ENCODE results near the gene HBG1. TPM values are rescaled to one million over a fixed set of nuclear protein-coding genes. Genes with fewer than 3 reads are reported as not detected.
"Not testable (repeated sequence)": the region's sequence is repeated elsewhere in the genome, so short reads cannot be mapped to it uniquely, and the experiment has no call there.

The HBG1 gene
- total RNA-seq, 1 donor from 2014 or later, result not detected

DNA sequence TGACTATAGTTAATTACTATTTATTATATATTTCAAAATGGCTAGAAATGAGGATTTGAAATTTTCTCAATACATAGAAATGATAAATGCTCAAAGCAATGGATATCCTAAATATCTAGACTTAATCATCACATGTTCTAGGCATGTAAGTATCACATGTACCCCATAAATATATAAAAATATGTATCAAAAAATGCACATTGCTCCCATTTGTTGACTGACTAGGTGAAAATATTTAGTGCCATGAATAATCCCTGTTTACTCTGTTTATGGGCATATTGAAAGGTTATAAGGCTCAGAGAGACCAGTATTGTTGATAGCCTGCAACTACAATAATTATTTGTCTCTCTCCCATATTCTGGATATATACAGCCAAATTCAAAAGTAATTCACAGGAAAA lies 17.0 kb upstream of the HBG1 start:
- Histone ChIP-seq H3K36me3 (ENCODE audit: control insufficient read depth, insufficient read depth, low read length) (no peaks in the 10 kb centered on the region), H3K4me3 (ENCODE audit: low read depth, low read length) (no peak overlapping the region), H3K27me3 (ENCODE audit: control insufficient read depth, insufficient read depth, low read length) (no peaks in the 10 kb centered on the region)
- DNase-seq (ENCODE audit: low read depth), result no peak
- TF ChIP-seq CTCF (IDR thresholded peaks at IDR 0.05; ENCODE audit: insufficient read depth, low read length, poor library complexity, severe bottlenecking), result no peak

GRCh38 chr11:5265832-5266231 lies 16.2 kb upstream of the HBG1 start:
- no peaks in the 10 kb centered on the region for H3K27me3 ChIP-seq (ENCODE audit: control insufficient read depth, insufficient read depth, low read length)
- no peak overlapping the region for H3K4me3 ChIP-seq (ENCODE audit: low read depth, low read length)
- TF ChIP-seq CTCF (IDR thresholded peaks at IDR 0.05; ENCODE audit: insufficient read depth, low read length, poor library complexity, severe bottlenecking), result no peak
- no peak for DNase-seq (ENCODE audit: low read depth)
- H3K36me3 ChIP-seq (ENCODE audit: control insufficient read depth, insufficient read depth, low read length), result no peaks in the 10 kb centered on the region

- no peak for TF ChIP-seq CTCF (IDR thresholded peaks at IDR 0.05; ENCODE audit: insufficient read depth, low read length, poor library complexity, severe bottlenecking)
- no peak overlapping the region for H3K4me3 ChIP-seq (ENCODE audit: low read depth, low read length)
- no peak for DNase-seq (ENCODE audit: low read depth)
- no peaks in the 10 kb centered on the region for H3K36me3 ChIP-seq (ENCODE audit: control insufficient read depth, insufficient read depth, low read length)
- H3K27me3 ChIP-seq (ENCODE audit: control insufficient read depth, insufficient read depth, low read length), result no peaks in the 10 kb centered on the region
Measured at GRCh38 chr11:5258543-5259262, 9.0 kb upstream of the HBG1 start.

GRCh38 chr11:5257296-5257695 lies 7.6 kb upstream of the HBG1 start:
- TF ChIP-seq CTCF (IDR thresholded peaks at IDR 0.05; ENCODE audit: insufficient read depth, low read length, poor library complexity, severe bottlenecking), result no peak
- no peak for DNase-seq (ENCODE audit: low read depth)
- Histone ChIP-seq H3K27me3 (ENCODE audit: control insufficient read depth, insufficient read depth, low read length) (no peaks in the 10 kb centered on the region), H3K4me3 (ENCODE audit: low read depth, low read length) (no peak overlapping the region), H3K36me3 (ENCODE audit: control insufficient read depth, insufficient read depth, low read length) (no peaks in the 10 kb centered on the region)

DNA sequence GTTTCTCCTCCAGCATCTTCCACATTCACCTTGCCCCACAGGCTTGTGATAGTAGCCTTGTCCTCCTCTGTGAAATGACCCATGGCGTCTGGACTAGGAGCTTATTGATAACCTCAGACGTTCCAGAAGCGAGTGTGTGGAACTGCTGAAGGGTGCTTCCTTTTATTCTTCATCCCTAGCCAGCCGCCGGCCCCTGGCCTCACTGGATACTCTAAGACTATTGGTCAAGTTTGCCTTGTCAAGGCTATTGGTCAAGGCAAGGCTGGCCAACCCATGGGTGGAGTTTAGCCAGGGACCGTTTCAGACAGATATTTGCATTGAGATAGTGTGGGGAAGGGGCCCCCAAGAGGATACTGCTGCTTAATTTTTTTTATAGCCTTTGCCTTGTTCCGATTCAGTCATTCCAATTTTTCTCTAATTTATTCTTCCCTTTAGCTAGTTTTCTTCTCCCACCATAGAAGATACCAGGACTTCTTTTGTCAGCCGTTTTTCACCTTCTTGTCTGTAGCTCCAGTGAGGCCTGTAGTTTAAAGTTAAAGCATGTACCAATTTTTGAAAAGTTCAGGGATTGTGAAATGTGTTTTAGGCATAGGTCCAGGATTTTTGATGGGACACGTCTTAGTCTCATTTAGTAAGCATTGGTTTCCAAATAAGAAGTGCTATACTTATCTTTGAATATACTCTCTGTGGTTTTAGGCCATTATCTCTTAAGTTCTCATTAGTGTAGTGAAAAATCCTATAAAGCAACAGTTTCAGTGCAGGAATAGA lies 5.2 kb upstream of the HBG1 start, which contains the start of gene HBG2:
TSS of gene HBG2 (minus strand) at position 136 of the 768 bp plus-strand sequence. CDS start at position 83, 53 bp downstream.
- not testable (repeated sequence) for H3K36me3 ChIP-seq (ENCODE audit: control insufficient read depth, insufficient read depth, low read length); DNase-seq (ENCODE audit: low read depth); H3K4me3 ChIP-seq (ENCODE audit: low read depth, low read length); H3K27me3 ChIP-seq (ENCODE audit: control insufficient read depth, insufficient read depth, low read length)

DNA sequence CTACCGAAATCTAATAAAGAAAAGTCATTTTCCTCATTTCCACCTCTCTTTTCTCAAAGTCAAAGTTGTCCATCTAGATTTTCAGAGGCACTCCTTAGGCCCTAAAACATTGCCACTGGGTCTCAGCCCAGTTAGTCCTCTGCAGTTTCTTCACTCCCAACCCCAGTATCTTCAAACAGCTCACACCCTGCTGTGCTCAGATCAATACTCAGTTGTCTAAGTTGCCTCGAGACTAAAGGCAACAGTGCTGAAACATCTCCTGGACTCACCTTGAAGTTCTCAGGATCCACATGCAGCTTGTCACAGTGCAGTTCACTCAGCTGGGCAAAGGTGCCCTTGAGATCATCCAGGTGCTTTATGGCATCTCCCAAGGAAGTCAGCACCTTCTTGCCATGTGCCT lies 4.4 kb upstream of the HBG1 start:
- not testable (repeated sequence) for DNase-seq (ENCODE audit: low read depth); H3K4me3 ChIP-seq (ENCODE audit: low read depth, low read length); H3K36me3 ChIP-seq (ENCODE audit: control insufficient read depth, insufficient read depth, low read length); H3K27me3 ChIP-seq (ENCODE audit: control insufficient read depth, insufficient read depth, low read length)

DNA sequence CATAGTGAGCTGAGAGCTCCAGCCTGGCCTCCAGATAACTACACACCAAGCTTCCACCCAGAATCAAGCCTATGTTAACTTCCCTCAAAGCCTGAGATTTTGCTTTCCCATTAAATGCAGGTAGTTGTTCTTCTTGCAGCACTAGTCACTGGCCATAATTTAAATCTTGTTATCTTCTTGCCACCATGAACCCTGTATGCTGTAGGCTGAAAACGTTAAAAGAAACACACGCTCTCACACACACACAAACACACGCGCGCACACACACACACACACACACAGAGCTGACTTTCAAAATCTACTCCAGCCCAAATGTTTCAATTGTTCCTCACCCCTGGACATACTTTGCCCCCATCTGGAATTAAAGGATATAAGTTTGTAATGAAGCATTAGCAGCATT lies 3.8 kb upstream of the HBG1 start:
- H3K36me3 ChIP-seq (ENCODE audit: control insufficient read depth, insufficient read depth, low read length); H3K4me3 ChIP-seq (ENCODE audit: low read depth, low read length); H3K27me3 ChIP-seq (ENCODE audit: control insufficient read depth, insufficient read depth, low read length); DNase-seq (ENCODE audit: low read depth): not testable (repeated sequence)
